SK-N-SH treated with all-trans-retinoic acid at 6 μM for 48 hours (cell line): ENCODE results near the gene ANLN.

ENCODE experiments used
- ZFP3 ChIP-seq: fragments of 250-450 bp; sonication (Bioruptor Pico); IDR thresholded peaks from 2 replicates; pipeline ENCODE4 v1.5.0; 2020; ENCODE audit warnings: mild to moderate bottlenecking, moderate library complexity
- ZNF8 ChIP-seq: fragments of 450-650 bp; formaldehyde crosslinking; IDR thresholded peaks from 2 replicates; pipeline ENCODE4 v1.5.0; 2020; ENCODE audit warnings: mild to moderate bottlenecking, moderate library complexity

DNA sequence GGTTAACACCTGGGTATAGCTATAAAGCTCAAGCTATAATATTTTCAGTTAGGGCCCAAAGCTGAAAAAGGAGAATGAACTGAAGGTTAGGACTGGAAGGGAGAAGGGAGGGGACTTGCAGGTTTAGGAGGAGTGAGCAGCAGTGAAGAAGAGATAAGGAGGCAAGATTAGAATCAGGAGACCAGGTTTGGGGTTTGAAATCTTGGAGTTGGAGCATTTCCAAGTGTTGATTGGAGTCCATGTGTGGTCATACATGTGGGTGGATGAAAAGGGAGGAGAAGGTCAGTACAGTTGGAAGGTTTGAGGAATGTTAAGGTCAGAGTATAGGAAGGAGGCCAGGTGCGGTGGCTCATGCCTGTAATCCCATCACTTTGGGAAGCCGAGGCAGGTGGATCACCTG, 8.6 kb upstream of the ANLN start:
- TF ChIP-seq ZNF8 (CRISPR knock-in tag) = no peak
- no peak for TF ChIP-seq ZFP3 (CRISPR knock-in tag)
